GM23338 (cell line): ENCODE results near the gene GNL3. TPM values are rescaled to one million over a fixed set of nuclear protein-coding genes. Genes with fewer than 3 reads are reported as not detected.

Experiments
- ATAC-seq: fragments of 200-7000 bp; cut with Tn5 transposase; 3 replicates; pipeline ENCODE4 v1.9.1; 2020
- DNase-seq: peaks from one replicate; pipeline ENCODE4 v3.0.0-alpha.2; 2015; ENCODE audit warnings: low spot score
- H2AFZ ChIP-seq: fragments of 200-600 bp; sonication (generic); 2 replicates; pipeline ENCODE4 v1.8.0; 2016; ENCODE audit warnings: antibody characterized with exemption, mild to moderate bottlenecking, moderate library complexity
- H3F3A ChIP-seq: fragments of 200-600 bp; sonication (generic); replicated peaks from 2 replicates; pipeline ENCODE4 v1.8.0; 2017; ENCODE audit warnings: antibody characterized with exemption, mixed run types, low read depth
- H3K27ac ChIP-seq: fragments of 200-600 bp; sonication (generic); 2 replicates; pipeline ENCODE4 v1.6.1; 2016; ENCODE audit warnings: low read depth
- H3K27me3 ChIP-seq: fragments of 200-600 bp; sonication (generic); 2 replicates; pipeline ENCODE4 v1.8.0; 2016; ENCODE audit warnings: mild to moderate bottlenecking, mixed run types, moderate library complexity; ENCODE audit not compliant: insufficient read depth
- H3K36me3 ChIP-seq: fragments of 200-600 bp; sonication (generic); 2 replicates; pipeline ENCODE4 v1.8.0; 2016; ENCODE audit warnings: mild to moderate bottlenecking; ENCODE audit not compliant: insufficient read depth
- H3K4me1 ChIP-seq: fragments of 200-600 bp; sonication (generic); 2 replicates; pipeline ENCODE4 v1.8.0; 2016; ENCODE audit warnings: mild to moderate bottlenecking, moderate library complexity; ENCODE audit not compliant: insufficient read depth
- H3K4me2 ChIP-seq: fragments of 200-600 bp; sonication (generic); 2 replicates; pipeline ENCODE4 v1.7.1; 2017; ENCODE audit warnings: mixed run types
- H3K4me3 ChIP-seq: fragments of 200-600 bp; sonication (generic); 2 replicates; pipeline ENCODE4 v1.6.1; 2016; ENCODE audit warnings: mixed run types
- H3K79me2 ChIP-seq: fragments of 200-600 bp; sonication (generic); replicated peaks from 2 replicates; pipeline ENCODE4 v1.8.0; 2017; ENCODE audit warnings: mild to moderate bottlenecking; ENCODE audit not compliant: insufficient read depth
- H3K9me2 ChIP-seq: fragments of 200-600 bp; sonication (generic); 2 replicates; pipeline ENCODE4 v1.8.0; 2017; ENCODE audit not compliant: insufficient read depth
- H4K20me1 ChIP-seq: fragments of 200-600 bp; sonication (generic); replicated peaks from 2 replicates; pipeline ENCODE4 v1.8.0; 2017; ENCODE audit warnings: mild to moderate bottlenecking; ENCODE audit not compliant: insufficient read depth
- H3K27ac Mint-ChIP-seq: 2 replicates; pipeline ENCODE4 v1.8.0; 2020; ENCODE audit warnings: inconsistent platforms, mild to moderate bottlenecking, moderate library complexity, mixed read lengths
- H3K27me3 Mint-ChIP-seq: 3 replicates; pipeline ENCODE4 v1.8.0; 2022; ENCODE audit warnings: low read depth, mild to moderate bottlenecking, moderate library complexity, mixed read lengths, inconsistent platforms; ENCODE audit not compliant: insufficient read depth, poor library complexity
- H3K36me3 Mint-ChIP-seq: 3 replicates; pipeline ENCODE4 v1.8.0; 2021; ENCODE audit warnings: low read depth, mild to moderate bottlenecking, inconsistent platforms, moderate library complexity, mixed read lengths
- H3K4me1 Mint-ChIP-seq: 3 replicates; pipeline ENCODE4 v1.8.0; 2020; ENCODE audit warnings: mild to moderate bottlenecking, inconsistent platforms, mixed read lengths
- H3K4me3 Mint-ChIP-seq: 3 replicates; pipeline ENCODE4 v1.8.0; 2021; ENCODE audit warnings: moderate library complexity, mild to moderate bottlenecking, inconsistent platforms, mixed read lengths
- H3K9me3 Mint-ChIP-seq: 3 replicates; pipeline ENCODE4 v1.8.0; 2020; ENCODE audit warnings: moderate library complexity, mild to moderate bottlenecking, inconsistent platforms, mixed read lengths
- CREB1 ChIP-seq: fragments of 250-450 bp; sonication (Bioruptor Pico); IDR thresholded peaks from 2 replicates; pipeline ENCODE4 v1.5.0; 2020; ENCODE audit warnings: low read depth, mild to moderate bottlenecking, moderate library complexity
- CTCF ChIP-seq, 2 experiments: fragments of 200-600 bp in 1 of 2; sonication (generic) in 1 of 2; conservative IDR thresholded peaks; 2 replicates each; pipeline versions ENCODE4 v1.5.1 to v1.6.1; 2016 to 2017; ENCODE audit warnings: antibody characterized with exemption in 2 of 2, low read depth in 2 of 2, mild to moderate bottlenecking in 2 of 2, moderate library complexity in 1 of 2
- ETS1 ChIP-seq: IDR thresholded peaks from 2 replicates; pipeline ENCODE4 v1.6.1; 2016; ENCODE audit warnings: antibody characterized with exemption
- EZH2 ChIP-seq: fragments of 200-600 bp; sonication (generic); IDR thresholded peaks from one replicate; pipeline ENCODE4 v1.8.0; 2017; ENCODE audit warnings: antibody characterized with exemption, mild to moderate bottlenecking, low read depth; ENCODE audit not compliant: unreplicated experiment
- EZH2phosphoT487 ChIP-seq: fragments of 200-600 bp; sonication (generic); IDR thresholded peaks from one replicate; pipeline ENCODE4 v1.8.1; 2018; ENCODE audit warnings: antibody characterized with exemption; ENCODE audit not compliant: unreplicated experiment
- JUNB ChIP-seq: IDR thresholded peaks from one replicate; pipeline ENCODE4 v1.6.1; 2016; ENCODE audit warnings: antibody characterized with exemption; ENCODE audit not compliant: unreplicated experiment
- NANOG ChIP-seq: IDR thresholded peaks from 2 replicates; pipeline ENCODE4 v1.6.1; 2016; ENCODE audit warnings: antibody characterized with exemption, borderline replicate concordance
- POLR2AphosphoS5 ChIP-seq: IDR thresholded peaks from 2 replicates; pipeline ENCODE4 v1.6.1; 2016; ENCODE audit warnings: antibody characterized with exemption, low read depth
- STAT1 ChIP-seq: IDR thresholded peaks from one replicate; pipeline ENCODE4 v1.6.1; 2016; ENCODE audit warnings: antibody characterized with exemption; ENCODE audit not compliant: unreplicated experiment
- ZNF114 ChIP-seq: fragments of 250-450 bp; sonication (Bioruptor Pico); IDR thresholded peaks from 2 replicates; pipeline ENCODE4 v1.5.0; 2020; ENCODE audit warnings: mild to moderate bottlenecking, moderate library complexity
- ZNF331 ChIP-seq: fragments of 250-450 bp; sonication (Bioruptor Pico); IDR thresholded peaks from 2 replicates; pipeline ENCODE4 v1.5.0; 2020; ENCODE audit warnings: low read depth, mild to moderate bottlenecking, moderate library complexity
- polyA plus RNA-seq: library from polyadenylated mRNA; unstranded; fragments of >200 nt; fragmentation: Nextera tagmentation; extraction: Ambion mirVana; gene quantifications from 2 replicates; pipeline ENCODE4 v1.2.1, GENCODE V29; 2016
- total RNA-seq: library from RNA; depleted of rRNA; stranded (reverse); fragments of >200 nt; shearing (Covaris generic); gene quantifications from 2 replicates; pipeline ENCODE4 v1.2.3, GENCODE V29; 2014
- TF ChIP-seq, protein P1 (sequence below): IDR thresholded peaks from one replicate; pipeline ENCODE4 v1.6.1; 2018; ENCODE audit warnings: antibody characterized with exemption; ENCODE audit not compliant: unreplicated experiment

Gene GNL3
- total and polyA plus RNA-seq, 2 experiments from 2014 or later, result 169 to 205 TPM

GRCh38 chr3:52689151-52689550 is 3.3 kb downstream of the GNL3 start (continued):
- TF ChIP-seq CTCF (conservative IDR thresholded peaks at IDR 0.05; ENCODE audit: low read depth in 2 of 2) (no peak), CREB1 (CRISPR knock-in tag) (no peak), POLR2AphosphoS5 (no peak), ZNF114 (no peak), NANOG (no peak)

DNA sequence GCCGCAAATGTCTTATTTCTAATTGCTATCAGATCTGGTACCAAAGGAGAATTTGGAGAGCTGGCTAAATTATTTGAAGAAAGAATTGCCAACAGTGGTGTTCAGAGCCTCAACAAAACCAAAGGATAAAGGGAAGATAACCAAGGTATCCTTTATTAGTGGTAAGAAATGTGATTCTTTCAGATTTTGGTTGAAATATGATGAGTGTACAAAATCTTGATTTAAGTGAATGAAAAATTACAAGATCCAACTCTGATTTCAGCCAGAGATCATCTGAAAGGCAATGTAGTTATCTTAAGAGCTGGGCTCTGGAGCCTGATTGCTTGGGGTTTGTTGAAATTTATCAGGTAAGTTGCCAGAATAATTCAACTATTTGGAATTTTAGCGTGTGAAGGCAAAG is 4.7 kb downstream of the GNL3 start:
- no peak overlapping the region for H3K4me3 ChIP-seq
- no peak overlapping the region for H3K4me2 ChIP-seq
- Mint-ChIP-seq H3K36me3 (peaks cover 98% of the 10 kb centered on the region), H3K9me3 (no peaks in the 10 kb centered on the region), H3K4me3 (no peak overlapping the region; the same call in 2 of the 3 replicates), H3K4me1 (peaks cover 4% of the 10 kb centered on the region), H3K27me3 (peaks cover 11% of the 10 kb centered on the region), H3K27ac (no peak overlapping the region; the same call in 1 of the 2 replicates)
- ATAC-seq (no peak), DNase-seq (no peak)
- H3K79me2 ChIP-seq, result peaks cover 51% of the 10 kb centered on the region
- no peak overlapping the region for H3K27ac ChIP-seq
- H3K4me1 ChIP-seq, result 0 out of 2 replicates have a peak, but pooled peaks cover 5% of the 10 kb centered on the region
- H3F3A ChIP-seq, result peaks cover 73% of the 10 kb centered on the region
- H4K20me1 ChIP-seq, result peaks cover 45% of the 10 kb centered on the region
- H2AFZ ChIP-seq, result no peak overlapping the region
- H3K27me3 ChIP-seq, result no peaks in the 10 kb centered on the region
- no peaks in the 10 kb centered on the region for H3K9me2 ChIP-seq
- peaks cover 83% of the 10 kb centered on the region for H3K36me3 ChIP-seq
- TF ChIP-seq ZNF331 (CRISPR knock-in tag) (no peak), ETS1 (no peak), CTCF (conservative IDR thresholded peaks at IDR 0.05; ENCODE audit: low read depth in 2 of 2) (no peak), JUNB (no peak), STAT1 (no peak), EZH2phosphoT487 (no peak), EZH2 (no peak), CREB1 (CRISPR knock-in tag) (no peak), POLR2AphosphoS5 (no peak)
- TF ChIP-seq, protein P1, sequence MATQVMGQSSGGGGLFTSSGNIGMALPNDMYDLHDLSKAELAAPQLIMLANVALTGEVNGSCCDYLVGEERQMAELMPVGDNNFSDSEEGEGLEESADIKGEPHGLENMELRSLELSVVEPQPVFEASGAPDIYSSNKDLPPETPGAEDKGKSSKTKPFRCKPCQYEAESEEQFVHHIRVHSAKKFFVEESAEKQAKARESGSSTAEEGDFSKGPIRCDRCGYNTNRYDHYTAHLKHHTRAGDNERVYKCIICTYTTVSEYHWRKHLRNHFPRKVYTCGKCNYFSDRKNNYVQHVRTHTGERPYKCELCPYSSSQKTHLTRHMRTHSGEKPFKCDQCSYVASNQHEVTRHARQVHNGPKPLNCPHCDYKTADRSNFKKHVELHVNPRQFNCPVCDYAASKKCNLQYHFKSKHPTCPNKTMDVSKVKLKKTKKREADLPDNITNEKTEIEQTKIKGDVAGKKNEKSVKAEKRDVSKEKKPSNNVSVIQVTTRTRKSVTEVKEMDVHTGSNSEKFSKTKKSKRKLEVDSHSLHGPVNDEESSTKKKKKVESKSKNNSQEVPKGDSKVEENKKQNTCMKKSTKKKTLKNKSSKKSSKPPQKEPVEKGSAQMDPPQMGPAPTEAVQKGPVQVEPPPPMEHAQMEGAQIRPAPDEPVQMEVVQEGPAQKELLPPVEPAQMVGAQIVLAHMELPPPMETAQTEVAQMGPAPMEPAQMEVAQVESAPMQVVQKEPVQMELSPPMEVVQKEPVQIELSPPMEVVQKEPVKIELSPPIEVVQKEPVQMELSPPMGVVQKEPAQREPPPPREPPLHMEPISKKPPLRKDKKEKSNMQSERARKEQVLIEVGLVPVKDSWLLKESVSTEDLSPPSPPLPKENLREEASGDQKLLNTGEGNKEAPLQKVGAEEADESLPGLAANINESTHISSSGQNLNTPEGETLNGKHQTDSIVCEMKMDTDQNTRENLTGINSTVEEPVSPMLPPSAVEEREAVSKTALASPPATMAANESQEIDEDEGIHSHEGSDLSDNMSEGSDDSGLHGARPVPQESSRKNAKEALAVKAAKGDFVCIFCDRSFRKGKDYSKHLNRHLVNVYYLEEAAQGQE, result no peak
